Fibroblast of skin of back (primary cell): Measurements from ENCODE around the gene GIT2.
A peak's percentile ranks its signal among the peaks of the same experiment; 100 is the strongest.
"Not testable (repeated sequence)": the region's sequence is repeated elsewhere in the genome, so short reads cannot be mapped to it uniquely, and the experiment has no call there.

Experiments used
- DNase-seq: peaks from one replicate; pipeline ENCODE4 v3.0.0-alpha.2; 2013

The GIT2 gene

DNA sequence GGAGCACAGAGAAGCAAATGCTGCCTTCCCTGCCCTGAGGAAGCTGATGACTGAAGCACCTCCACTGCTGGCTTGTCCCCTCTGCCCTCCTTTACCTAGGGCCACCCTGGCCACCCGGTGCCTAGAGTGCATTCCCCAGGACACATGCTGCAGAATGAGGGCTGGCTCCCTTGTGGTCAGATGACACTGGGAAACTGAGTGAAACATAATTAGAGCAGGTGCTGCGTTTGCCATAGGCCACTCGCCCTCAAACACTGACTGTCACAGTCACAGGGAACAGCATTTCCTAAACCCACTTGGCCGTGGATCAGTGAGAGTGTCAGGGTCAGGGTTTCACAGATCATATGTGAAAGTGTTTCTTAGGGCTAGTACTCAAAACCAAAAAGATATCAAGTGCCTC lies 80.1 kb downstream of the GIT2 start:
- no peak for DNase-seq

DNA sequence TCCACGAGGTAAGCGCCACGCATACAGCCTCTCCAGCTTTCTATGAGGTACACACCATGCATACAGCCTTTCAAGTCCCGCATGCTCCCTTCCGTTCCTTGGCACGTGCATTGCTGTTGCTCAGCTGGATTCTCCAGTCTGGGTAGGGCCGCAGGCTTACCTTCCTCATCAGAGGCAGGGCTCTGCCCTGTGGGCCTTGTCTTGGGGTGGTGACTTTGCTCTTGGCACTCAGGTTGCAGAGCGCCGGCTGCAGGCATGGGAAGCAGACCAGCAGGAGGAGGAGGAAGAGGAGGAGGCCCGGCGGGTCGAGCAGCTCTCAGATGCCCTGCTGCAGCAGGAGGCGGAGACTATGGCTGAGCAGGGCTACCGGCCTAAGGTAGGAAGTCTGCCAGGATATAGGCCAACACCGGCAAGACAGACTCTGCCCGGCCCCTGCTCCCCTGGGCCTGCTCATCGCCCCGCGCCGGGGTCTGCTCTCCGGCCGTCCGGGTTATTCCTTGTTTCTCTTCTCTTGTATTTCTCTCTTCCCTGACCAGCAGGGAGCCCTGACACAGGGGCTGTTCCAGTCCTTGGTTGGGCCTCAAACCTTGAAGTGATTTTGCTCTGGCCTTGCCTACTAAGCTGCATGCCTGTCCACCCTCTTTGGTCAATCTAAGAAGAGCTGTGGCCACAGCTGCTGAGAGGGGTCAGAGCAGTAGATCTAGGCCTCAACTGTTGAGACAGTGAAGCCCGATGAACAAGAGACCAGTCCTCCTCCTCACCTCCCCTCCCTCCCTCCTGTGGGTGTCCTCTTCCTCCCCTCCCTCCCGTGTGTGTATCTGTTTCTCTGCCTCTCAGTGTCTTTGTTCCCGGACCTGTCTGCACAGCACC lies 80.8 kb downstream of the GIT2 start:
- DNase-seq, result no peak

DNA sequence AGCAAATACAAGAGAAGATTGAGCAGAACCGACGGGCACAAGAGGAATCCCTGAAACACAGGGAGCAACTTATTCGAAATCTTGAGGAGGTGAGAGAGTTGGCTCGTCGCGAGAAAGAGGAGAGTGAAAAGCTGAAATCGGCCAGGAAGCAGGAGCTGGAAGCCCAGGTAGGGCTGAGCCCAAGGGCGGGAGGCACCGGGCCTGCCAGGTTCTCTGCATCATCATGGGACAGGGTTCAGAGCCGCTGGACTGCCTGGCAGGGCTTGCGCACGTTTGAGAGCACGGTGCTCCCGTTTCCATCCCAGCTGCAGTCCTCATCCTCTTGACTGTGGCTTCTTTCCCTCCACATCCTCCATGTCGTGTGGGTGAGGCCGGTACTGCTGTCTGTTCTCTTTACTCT lies 81.7 kb downstream of the GIT2 start:
- no peak for DNase-seq

DNA sequence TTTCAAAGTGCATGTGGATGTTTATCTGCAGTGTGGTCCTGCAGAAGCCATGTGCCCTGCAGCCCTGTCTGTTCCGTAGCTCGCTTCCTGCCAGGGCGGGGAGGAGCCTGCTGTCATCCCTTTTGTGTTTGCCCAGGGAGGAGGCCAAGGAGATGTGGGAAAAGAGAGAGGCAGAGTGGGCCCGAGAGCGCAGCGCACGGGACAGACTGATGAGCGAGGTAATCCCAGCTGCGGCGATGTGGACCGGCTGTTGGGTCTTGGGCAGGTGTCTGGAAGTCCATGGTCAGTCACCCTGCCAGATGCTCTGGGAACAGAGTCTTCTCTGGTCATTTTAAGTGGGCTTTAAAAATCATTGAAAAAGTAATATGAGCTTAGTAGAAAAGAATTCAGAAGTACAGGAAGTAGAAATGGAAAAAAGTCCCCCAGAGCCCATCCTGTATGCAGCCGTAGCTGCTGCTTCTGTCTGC lies 83.3 kb downstream of the GIT2 start:
- DNase-seq, result no peak

DNA sequence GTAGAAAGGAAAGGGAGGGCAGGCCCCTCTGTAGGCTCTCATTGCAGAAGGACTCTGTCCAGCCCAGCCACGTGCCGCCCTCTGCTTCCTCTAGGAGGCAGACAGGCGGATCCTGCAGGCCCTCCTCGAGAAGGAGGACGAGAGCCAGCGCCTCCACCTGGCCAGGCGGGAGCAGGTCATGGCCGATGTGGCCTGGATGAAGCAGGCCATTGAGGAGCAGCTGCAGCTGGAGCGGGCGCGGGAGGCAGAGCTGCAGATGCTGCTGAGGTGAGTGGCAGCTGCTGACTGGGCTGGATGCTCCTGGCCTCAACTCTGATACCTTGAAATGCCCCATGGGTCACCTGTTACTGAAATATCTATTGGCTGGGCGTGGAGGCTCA lies 85.2 kb downstream of the GIT2 start:
- DNase-seq, result peak; percentile 38

DNA sequence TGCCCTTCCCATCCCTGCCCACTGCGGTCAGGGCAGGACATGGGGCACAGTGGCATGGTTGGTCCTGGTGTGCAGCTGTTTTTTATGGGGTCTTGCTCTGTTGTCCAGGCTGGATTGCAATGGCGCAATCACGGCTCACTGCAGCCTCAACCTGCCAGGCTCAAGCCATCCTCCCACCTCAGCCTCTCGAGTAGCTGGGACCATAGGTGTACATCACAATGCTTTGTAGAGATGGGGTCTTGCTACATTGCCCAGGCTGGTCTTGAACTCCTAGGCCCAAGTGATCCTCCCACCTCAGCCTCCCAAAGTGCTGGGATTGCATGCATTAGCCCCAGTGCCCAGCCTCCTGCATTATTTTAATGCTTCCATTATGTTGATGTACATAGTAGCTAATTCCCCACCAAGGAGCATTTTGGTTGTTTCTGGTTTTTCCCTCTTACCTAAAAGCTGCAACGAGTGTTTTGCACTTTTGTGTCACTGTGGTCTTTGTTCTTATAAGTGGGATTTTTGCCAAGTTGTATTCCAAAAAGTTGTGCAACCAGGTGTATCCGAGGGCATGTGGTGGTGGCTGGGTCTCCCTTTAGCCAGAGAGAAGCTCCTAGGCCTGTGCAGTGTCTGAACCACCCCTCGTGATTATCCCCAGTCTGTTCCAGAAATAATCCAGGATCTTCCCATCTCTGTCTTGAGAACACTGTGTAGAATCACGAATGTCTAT lies 85.8 kb downstream of the GIT2 start:
- no peak for DNase-seq

DNA sequence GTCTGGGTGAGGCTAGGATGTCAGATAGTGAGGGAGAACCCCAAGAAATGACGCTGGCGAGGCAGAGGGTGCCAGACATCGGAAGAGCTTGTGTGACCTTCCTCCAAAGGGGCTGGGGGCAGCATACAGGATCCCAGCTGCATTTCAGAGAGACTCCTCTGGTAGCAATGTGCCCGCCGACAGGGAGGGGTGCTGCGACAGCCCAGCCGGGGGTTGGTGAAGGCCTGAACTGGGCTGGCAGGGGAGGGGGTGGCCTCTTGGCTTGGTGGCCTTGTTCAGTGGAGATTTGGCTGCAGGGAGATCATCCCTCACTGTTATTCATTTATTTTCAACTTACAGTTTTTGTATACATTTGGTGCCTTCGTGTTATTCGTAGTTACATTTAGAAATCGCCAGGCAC lies 90.9 kb downstream of the GIT2 start:
- no peak for DNase-seq

DNA sequence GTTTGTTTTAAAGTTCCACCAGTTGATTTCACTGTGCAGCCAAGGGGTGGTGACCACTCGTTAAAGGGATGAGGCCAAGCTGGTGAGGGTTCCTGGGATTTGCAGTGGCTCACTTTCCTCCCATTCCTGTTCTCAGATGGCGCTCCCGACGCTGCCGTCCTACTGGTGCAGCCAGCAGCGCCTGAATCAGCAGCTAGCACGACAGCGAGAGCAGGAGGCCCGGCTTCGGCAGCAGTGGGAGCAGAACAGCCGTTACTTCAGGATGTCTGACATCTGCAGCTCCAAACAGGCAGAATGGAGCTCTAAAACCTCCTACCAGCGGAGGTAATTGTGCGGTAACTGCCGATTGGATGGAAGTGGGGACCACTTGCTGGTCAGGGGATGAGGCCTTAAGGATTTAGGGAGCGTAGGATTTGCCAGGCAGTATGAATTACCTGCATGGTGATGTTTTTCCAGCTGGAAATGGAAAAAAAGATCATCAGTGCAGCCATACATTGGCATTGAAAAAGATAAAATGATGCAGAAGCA lies 93.2 kb downstream of the GIT2 start:
- no peak for DNase-seq

DNA sequence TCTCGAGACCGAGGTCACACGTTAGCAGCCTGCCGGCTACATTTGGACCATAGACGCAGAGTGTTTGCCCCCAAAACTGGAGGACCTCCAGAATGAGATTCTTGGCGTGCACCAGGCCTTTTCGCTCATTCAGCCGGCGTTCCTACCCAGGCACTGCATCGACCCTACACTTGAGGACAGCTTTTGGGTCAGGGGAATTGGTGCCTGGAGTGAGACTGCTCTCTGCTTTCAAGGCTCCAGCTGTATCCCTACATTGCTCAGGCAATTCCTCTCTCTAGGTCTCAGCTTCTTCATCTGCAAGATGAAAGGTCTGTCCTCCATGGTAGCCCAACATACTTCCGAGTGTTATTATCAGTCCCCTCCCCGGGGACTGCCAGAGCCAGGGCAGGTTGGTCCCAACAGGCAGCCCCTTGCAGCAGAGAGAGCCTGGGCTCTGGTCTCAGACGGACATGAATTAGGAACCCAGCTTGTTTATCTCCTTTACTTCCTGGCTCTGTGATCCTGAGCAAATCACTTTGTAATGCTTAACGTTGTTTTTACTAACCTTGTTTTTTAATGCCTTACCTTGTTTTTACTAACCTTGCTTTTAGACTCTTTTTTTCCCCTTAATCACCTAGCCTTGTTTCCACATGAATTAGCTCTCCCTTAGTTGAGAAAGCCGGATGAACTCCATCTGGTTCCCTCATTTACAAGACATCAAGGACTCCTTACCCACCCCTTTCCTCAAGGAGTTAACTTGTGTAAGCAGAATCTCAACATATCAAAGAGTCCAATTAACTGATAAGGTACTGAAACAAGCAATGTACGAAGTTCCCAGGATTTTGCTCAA lies 95.2 kb downstream of the GIT2 start:
- DNase-seq, result no peak

DNA sequence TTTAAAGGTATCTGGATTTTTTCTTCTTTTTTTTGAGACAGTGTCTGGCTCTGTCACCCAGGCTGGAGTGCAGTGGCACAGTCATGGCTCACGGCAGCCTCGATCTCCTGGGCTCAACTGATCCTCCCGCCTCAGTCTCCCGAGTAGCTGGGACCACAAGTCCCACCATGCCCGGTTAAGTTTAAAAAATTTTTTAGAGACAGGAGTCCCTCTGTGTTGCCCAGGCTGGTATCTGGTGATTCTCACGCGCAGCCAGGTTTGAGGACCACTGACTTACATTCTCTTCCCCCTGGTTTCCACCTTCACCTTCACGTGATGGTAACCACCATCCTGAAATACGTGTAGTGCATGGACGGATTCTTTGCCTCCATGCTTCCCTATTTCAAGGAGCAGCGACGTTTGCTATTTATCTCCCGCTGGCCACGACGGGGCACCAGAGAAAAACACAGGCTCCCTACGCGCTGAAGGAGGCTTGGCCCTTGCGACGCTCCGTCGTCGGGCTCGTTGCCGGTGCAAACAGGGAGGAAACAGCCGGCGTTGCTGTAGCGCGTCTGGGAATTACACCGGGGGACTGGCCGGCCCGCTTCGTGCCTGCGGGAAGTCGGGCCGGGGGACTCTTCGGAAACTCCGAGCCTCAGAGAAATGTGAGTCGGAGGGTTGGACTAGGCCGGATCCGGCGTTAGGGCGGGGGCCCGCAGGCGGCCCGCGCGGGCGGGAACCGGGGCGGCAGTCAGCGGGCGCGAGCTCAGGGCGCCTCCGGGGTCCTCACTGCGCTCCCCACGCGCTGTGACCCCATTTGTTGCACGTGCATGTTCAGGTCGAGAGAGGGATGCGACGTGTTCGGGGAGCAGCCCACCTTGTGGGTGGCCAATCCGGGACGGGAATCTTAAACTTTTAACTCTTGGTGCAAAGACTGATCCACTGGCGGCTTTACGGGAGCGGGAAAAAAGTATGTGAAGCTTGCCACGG lies 96.1 kb downstream of the GIT2 start, which contains the start of gene TCHP:
TCHP (plus strand) TSS at position 492 of the 969 bp plus-strand sequence. CDS start 2,753 bp downstream, outside the sequence.
- DNase-seq, result peak; percentile 91

DNA sequence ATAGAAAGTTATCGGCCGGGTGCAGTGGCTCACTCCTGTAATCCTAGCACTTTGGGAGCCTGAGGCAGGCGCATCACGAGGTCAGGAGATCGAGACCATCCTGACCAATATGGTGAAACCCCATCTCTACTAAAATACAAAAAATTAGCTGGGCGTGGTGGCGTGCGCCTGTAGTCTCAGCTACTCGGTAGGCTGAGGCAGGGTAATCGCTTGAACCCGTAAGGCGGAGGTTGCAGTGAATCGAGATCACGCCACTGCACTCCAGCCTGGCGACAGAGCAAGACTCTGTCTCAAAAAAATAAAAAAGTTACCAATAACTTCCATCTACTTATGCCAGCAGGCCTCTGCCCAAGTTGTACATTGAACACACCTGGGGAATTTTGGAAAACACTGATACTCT lies 96.8 kb downstream of the GIT2 start:
- not testable (repeated sequence) for DNase-seq

DNA sequence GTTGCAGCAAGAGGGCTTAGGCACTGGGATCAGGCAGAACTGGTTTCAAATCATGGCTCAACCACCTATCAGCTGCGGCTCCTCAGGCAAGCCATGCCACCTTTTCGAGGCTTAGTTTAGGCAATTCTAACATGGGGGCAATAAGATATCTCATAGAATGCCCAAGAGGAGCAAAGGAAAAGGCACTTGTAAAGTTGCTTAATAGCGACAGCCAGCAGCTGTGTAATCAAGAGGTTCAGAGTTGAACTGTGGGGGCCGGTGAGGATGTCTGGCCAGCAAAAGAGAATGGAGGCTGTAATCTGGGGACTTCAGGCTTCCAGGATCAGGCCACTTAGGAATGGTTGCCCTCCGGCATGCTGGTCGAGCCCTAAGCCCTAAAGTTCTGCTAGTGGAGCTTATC lies 99.1 kb downstream of the GIT2 start:
- DNase-seq, result no peak

DNA sequence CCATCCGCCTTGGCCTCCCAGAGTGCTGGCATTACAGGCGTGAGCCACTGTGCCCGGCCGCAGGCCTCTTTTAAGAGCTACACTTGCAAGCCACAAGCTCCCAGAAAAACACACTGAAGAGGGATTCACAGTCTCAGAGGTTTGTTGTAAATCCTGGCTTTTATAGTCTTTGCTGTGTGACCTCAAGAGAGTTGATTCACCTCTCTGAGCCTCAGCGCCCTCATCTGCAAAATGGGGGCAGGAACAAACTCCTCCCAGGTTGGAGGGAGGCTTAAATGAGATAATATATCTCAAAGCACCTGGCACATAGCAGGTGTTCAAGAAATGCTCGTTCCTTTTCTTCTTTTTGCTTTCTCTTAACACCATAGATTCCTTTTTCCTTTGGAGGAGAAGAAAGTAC lies 100.0 kb downstream of the GIT2 start:
- DNase-seq, result no peak

DNA sequence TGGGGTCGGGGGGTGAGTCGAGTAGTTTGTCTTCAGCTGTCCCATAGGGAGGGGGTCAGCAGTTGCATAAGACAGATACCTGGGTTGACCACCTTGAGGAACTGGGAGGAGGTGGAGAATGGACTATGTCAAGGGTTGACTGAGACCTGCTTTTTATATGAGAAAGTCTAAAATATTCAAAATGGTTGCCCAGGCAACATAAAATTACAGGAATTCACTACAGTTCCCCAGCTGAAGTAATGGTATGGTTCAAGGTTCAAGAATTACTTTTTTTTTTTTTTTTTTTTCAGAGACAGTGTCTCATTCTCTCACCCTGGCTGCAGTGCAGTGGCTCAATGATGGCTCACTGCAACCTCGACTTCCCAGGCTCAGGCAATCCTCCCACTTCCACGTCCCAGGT lies 101.2 kb downstream of the GIT2 start:
- DNase-seq, result no peak

DNA sequence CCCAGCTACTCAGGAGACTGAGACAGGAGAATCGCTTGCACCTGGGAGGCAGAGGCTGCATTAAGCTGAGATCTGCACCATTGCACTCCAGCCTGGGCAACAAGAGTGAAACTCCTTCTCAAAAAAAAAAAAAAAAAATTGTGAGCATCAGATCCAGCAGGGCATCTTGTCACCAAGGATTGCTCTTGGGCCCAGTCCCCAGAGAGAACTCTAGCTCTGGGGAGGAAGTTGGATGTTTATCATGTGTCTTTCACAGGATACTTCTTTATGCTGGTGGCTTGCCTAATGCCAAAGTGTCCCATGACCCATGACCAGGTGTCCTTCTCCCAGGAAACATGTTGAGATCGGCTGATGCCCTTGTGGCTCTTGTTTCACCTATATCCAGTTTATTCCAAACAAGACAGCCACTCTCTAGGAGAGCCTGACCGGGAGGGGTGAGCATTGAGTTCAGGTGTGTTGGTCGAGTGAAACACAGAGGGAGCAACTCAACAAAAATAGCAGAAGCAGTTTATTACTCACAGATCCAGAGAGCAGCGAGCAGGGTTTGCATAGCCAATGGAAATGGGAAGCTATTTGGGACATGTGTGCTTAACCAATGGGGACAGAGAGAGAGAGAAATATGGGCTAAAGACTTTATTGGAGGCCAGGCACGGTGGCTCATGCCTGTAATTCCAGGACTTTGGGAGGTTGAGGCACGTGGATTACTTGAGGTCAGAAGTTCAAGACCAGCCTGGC lies 102.7 kb downstream of the GIT2 start:
- no peak for DNase-seq

DNA sequence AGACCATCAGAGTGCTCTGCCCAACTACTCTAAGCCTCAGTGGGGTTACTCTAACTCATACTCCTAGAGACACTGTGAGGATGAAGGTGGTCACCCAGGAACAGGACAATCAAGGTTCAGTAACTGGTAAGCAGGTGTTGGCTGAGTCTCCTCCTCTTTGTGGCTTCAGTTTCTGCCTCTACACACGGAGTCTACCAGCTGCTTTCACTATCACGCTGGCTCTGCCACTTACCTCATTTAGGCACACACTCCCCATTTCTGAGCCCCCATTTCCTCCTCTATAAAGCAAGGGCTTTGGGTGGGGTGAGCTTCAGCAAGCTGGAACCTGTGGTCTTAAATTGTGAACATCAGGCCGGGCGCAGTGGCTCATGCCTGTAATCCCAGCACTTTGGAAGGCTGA lies 103.4 kb downstream of the GIT2 start:
- DNase-seq, result no peak

DNA sequence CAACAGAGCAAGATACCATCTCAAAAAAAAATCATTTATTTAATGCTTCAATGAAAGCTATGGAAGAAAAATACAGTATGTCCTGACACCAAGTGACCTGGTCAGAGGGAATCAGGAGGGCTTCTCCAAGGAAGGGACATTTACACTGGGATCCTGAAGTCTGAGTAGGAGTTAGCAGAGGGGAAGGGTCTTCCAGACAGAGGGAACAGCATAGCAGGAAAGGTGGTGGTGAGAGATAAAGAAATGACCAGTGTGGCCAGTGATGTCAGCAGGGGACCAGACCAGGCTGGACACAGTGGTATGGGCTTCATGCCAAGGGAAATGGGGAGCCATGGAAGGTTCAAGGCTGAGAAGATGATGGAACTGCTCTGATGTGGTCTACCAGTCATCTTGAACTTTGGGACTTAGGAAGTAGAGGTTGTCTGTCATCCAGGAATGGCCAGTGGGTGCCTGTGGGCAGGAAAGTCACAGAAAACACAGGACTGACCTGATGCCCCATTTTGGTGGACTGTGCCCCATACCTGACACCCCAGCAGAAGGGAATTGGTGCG lies 103.9 kb downstream of the GIT2 start:
- no peak for DNase-seq

DNA sequence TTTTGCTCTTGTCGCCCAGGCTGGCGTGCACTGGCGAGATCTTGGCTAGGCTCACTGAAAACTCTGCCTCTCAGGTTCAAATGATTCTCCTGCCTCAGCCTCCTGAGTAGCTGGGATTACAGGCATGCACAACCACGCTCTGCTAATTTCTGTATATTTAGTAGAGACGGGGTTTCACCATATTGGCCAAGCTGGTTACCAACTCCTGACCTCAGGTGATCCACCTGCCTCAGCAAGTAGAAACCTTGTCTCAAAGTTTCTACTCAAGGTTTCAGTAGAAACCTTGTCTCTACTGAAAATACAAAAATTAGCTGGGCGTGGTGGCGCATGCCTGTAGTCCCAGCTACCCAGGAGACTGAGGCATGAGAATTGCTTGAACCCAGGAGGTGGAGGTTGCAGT lies 104.4 kb downstream of the GIT2 start:
- not testable (repeated sequence) for DNase-seq

DNA sequence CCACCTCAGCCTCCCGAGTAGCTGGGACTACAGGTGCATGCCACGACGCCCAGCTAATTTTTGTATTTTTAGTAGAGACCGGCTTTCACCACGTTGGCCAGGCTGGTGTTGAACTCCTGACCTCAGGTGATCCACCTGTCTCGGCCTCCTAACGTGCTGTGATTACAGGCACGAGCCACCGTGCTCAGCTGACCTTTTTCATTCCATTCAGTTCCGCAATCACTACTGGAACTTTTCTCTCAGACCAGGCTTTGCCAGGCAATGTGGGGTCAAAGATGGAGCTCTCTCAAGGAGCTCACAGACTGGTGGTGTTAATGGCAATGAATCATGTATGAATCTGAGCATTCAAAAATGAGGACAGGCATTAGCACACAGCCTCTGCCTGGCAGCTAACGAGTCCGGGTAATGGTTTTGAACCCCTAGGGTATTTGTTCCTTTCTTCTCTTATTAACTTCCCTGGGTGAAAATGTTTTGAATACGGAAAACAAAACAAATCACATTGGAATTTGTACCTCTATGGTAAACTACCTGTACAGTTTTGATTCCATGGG lies 105.5 kb downstream of the GIT2 start:
- DNase-seq, result no peak
